GM18868 (cell line): ENCODE measurements around the gene ISX.
"Not testable (repeated sequence)": the region's sequence is repeated elsewhere in the genome, so short reads cannot be mapped to it uniquely, and the experiment has no call there.

ENCODE experiments used
- ATAC-seq: cut with Tn5 transposase; IDR thresholded peaks from one replicate; pipeline ENCODE4 v1.9.1; 2021; ENCODE audit warnings: mild to moderate bottlenecking, moderate library complexity; ENCODE audit not compliant: unreplicated experiment

Gene ISX

GRCh38 chr22:35065796-35066218, at the start of gene ISX:
ISX (plus strand) TSS chr22:35066158; CDS start chr22:35067088, 930 bp downstream.
- ATAC-seq, result no peak

DNA sequence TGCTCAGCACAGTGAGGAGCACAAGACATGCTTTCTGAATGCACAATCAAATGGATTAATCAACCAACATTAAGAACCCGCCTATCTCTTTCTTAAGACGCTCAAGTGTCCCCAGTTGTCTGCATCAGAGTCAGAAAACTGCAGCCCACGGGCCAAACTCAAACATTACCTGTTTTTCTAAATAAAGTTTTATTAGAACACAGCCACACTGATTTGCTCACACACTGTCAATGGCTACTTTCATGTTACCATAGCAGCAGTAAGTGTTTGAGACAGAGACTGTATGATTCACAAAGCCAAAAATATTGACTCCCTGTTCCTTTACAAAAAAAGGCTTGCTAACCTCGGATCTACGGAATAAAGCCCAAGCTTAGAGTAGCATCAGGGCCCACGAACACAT, 49.0 kb upstream of the ISX start:
- ATAC-seq, result no peak

DNA sequence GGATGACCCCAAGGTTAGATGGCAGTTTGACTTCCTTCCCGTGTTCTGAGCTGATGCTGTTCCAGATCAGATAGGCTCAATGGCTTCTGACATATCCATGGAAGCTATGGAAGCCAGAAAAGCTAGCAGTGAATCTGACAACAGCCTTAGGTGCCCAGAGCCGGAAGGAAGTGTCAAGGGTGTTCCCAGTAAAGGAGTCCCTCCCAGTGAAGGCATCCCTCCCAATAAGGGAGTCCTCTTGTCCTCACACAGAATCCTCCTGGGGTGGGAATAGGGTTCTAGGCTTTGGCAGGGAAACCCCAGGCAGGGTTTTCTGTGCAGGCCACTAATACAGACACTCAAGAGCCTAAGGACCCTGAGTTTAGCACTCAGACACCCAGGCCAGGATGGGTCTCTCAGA, 47.0 kb upstream of the ISX start:
- no peak for ATAC-seq

- ATAC-seq, result no peak
Observed at GRCh38 chr22:35020517-35020916, 45.4 kb upstream of the ISX start.

- no peak for ATAC-seq
Observed at GRCh38 chr22:35021161-35021560, 44.8 kb upstream of the ISX start.

DNA sequence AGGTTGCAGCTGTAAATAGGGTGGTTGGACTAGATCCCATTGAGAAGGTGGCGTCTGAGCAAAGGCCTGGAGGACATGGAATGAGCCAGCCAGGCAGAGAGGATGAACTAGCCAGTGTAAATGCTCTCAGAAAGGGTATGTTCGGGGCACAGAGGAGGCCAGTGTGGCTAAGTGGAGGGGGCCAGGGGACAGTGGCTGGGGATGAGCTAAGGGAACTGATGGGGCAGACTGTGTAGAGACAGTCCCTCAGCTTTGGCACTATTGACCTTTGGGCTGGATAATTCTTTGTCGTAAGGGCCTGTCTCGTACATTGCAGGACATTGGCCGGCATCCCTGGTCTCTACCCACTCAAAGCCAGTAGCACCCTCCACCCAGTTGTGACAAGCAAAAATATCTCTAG, 43.7 kb upstream of the ISX start:
- ATAC-seq, result no peak

DNA sequence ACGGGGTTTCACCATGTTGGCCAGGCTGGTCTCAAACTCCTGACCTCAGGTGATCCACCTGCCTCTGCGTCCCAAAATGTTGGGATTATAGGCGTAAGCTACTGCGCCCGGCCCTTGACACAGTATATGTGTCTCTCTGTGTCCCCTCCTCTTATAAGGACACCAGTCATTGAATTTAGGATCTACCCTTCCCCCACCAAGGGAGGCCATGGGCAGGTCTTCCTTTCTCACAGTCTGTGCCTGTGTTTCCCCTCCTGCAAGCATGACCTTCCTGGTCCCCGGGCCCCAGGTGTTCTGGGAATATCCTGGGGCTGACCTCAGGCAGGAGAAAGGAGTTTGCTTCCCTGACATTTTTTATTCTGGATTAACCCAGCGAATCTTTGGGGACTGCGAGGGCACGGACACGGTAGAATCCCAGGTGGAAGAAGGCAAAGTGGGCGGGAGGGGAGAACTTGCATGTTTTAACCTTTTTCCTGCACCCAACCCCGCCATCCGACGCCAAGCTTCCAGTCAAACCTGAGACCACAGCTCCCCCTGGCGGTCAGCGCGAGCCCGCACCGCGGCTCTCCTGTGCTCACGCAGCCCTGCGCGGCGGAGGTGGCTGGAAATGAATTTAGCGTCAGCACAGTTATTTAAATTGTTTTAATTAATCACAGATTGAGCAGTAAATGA, 42.1 kb upstream of the ISX start:
- ATAC-seq, result no peak

- ATAC-seq, result no peak
Observed at GRCh38 chr22:35024364-35024692, 41.6 kb upstream of the ISX start.

GRCh38 chr22:35030112-35030511, 35.8 kb upstream of the ISX start:
- not testable (repeated sequence) for ATAC-seq

DNA sequence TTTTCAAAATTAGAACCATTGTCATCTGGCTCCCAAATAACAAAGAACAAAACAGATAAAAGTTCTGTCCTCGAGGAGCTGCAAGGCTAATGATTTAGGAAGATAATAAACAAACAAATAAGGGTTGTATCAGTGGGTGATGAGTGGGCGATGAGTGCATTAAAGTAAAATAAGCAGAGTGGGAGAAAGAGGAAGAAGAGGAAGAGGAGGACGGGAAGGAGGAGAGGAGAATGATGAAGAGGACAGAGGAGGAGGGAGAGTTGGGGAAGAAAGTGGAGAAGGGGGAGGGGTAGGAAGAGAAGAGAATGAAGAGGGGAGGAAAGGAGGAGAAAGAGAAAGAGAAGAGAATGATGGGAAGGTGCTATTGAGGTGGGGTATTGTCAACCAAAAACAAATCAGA, 33.4 kb upstream of the ISX start:
- ATAC-seq, result no peak

DNA sequence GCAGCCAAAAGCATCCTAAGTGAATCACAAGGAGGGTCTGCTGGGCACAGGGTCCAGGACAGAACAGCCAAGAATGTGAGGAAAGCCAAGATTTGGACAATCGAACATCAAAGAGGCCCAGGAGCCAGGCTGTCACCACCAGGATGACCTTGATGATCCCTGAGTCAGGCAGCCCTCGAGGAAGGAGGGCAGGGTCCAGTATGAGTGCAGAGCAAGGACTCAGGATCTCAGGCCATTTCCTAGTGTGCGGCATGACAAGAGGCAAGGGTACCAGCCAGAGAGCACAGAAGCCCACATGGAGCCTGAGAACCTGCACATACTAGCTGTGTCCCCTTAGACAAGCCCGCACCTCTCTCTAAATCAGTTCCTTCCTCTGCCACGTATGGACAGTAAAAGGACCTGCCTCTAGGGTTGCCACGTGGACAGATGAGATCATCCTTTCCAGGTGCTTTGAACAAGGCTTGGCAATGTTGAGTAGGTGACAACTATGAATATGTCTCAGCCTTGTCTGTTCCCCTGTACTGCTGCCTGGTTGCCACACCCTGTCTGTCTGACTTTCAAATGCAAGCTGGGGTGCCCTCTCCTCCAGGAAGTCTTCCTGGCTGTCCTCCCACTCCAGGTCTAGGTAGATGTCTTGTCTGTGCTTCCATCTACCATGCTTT, 32.2 kb upstream of the ISX start:
- no peak for ATAC-seq

DNA sequence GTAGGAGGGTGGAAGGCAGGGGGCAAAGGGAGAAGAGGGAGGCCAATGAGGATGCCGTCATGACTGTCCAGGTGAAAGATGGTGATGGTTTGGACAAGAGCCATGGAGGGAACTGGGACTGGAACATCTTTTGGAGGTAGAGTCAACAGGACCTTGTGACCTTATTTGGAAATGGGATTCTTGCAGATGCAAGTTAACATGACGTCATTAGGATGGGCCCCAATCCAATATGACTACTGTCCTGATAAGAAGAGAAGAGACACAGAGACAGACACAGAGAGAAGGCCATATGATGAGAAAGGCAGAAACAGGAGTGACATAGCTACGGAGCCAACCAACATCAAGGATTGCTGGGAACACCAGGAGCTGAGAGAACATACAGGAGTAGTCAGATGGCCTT, 31.0 kb upstream of the ISX start:
- ATAC-seq, result no peak

DNA sequence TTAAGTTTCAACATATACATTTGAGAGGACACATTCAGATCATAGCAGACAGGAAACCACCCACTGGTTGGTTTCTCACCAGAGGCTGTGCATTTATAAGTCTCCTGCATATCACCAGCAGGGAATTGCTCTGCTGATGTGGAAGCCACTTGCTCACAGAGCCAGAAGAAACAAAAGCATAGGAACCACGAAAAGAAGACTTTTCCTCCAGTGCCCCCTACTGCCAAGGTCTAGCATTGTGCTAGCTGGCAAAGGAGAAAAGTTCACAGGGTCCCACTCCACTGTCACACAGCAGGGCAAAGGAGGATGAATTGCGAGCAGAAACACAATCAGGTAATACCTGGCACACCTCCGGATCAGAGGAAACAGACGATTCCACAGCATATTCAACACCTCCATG, 28.9 kb upstream of the ISX start:
- ATAC-seq, result no peak

DNA sequence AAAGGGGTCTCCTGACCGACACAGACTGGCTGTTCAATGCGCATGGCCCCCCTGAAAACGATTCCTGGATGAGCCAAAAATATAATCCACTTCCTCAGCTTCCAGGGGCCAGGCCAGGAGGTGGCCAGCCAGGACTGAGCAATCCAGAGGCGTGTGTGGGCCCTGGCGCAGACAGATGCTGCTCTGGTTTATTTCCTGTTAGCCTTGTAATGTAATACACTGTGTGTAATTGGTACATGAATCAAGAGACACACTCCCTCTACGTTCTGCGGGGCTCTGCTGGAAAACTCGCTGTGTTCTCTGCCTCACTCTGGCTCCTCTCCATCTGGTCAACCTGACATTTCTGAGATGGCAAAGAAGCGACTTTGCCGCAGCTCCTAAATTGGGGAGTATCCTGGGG, 26.3 kb upstream of the ISX start:
- no peak for ATAC-seq

DNA sequence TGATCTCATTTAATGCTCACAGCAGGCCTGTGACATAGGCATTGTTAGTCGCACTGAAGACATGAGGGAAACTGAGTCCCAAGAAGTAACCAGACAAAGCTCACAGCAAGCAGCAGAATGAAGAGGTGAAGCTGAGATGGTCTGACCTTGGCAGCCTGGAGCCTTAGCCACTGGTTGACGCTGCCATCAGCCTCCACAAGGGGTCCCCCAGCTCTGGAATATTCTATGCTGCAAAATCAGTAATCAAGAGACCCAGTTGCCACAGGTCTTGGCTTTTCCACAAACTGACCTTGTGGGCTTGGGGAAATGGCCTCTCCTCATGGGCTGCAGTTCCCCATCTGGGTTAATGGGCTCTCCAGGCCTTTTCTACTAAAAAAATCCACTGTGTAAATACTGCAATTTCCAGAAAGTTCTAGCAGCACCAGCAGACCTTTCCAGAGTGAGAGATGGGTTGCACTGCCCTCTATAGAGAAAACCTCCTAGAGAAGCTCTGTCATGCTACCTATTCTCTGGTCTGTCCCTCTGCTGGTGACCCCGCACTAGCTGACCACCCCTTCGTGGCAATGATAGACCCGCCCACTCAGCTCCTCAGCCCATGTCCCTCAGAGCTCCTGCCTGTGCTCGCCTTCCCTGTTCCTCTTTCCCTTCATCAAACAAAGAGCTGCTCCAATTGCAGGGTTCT, 22.6 kb upstream of the ISX start:
- ATAC-seq, result peak; percentile 46

GRCh38 chr22:35043934-35044319, 22.0 kb upstream of the ISX start:
- no peak for ATAC-seq

DNA sequence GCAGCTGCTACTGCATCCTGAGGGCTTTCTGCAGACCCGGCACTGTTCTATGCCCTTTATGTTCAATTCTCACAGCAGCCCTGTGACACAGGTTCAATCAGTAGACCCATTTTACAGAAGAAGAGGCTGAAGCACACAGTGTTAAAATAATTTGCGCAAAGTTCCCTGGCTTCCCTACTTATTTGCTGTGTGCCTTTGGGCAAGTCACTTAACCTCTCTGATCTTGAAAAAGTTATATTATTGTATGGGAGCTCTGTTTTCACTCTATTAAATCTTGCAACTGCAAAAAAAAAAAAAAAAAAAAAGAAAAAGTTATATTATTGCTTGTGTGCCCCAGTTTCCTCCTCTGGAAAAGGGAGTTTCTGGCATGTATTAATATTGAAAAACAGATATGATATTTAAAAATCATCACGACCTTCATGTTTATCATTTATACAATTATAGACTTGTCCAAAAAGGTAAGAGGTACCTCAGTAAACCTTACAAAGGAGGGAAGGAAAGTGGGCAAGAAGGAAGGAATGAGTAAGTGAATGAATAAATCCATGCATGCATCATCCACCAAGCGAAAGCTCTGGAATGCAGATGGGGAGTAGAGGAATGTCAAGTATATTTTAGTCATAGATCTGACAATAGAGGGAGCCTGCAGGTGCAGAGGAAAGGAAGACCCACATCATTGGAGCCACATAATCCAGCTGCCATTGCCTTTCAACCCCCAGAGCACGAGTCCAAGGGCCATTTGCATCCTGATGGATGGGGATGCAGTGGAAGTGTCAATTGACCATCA, 21.2 kb upstream of the ISX start:
- ATAC-seq, result no peak

- no peak for ATAC-seq
Observed at GRCh38 chr22:35045451-35045850, 20.5 kb upstream of the ISX start.

GRCh38 chr22:35046744-35047462, 19.1 kb upstream of the ISX start:
- ATAC-seq, result no peak

DNA sequence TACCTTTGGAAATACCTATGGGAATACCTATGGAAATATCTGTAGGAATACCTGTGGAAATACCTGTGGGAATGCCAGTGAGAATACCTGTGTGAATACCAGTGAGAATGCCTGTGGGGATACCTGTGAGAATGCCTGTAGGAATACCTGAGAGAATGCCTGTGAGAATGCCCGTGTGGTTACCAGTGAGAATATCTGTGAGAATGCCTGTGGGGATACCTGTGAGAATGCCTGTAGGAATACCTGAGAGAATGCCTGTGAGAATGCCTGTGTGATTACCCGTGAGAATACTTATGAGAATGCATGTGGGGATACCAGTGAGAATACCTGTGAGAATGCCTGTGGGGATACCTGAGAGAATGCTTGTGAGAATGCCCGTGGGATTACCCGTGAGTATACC, 15.9 kb upstream of the ISX start:
- not testable (repeated sequence) for ATAC-seq

- ATAC-seq, result no peak
Observed at GRCh38 chr22:35051013-35051535, 14.9 kb upstream of the ISX start.
